ENCODE results near the gene NEK10. TPM values are rescaled to one million over a fixed set of nuclear protein-coding genes. Genes with fewer than 3 reads are reported as not detected.

The NEK10 gene
- total and polyA plus RNA-seq, 2 of the 13 experiments (the other 11 are each of a cell fraction or from before 2014, with no cell fraction given), result 2.8 to 14.2 TPM

- TF ChIP-seq ZFP82 (CRISPR knock-in tag; IDR thresholded peaks at IDR 0.05; ENCODE audit: borderline replicate concordance) (no peak), ZNF567 (CRISPR knock-in tag; IDR thresholded peaks at IDR 0.05; ENCODE audit: borderline replicate concordance) (no peak; the same call in 1 of the 2 replicates), ZUFSP (CRISPR knock-in tag; IDR thresholded peaks at IDR 0.05; ENCODE audit: borderline replicate concordance) (no peak), SOX5 (CRISPR knock-in tag; IDR thresholded peaks at IDR 0.05; ENCODE audit: borderline replicate concordance) (peak; percentile 98), BHLHE40 (IDR thresholded peaks at IDR 0.05; ENCODE audit: low read length) (peak; percentile 61; the same call in 1 of the 2 replicates), ZNF30 (CRISPR knock-in tag; IDR thresholded peaks at IDR 0.05) (no peak), KDM4B (CRISPR knock-in tag; IDR thresholded peaks at IDR 0.05) (peak; percentile 86), ZNF3 (CRISPR knock-in tag; IDR thresholded peaks at IDR 0.05) (peak; percentile 74; the same call in 1 of the 2 replicates), POLR2A (IDR thresholded peaks at IDR 0.05; ENCODE audit: insufficient read depth in 1 of 2, low read depth in 2 of 2, low read length in 2 of 2) (peak; percentile 41 to 73; a peak in 3 of 4 replicates), E2F1 (CRISPR knock-in tag; IDR thresholded peaks at IDR 0.05) (no peak), FOXC1 (CRISPR knock-in tag; IDR thresholded peaks at IDR 0.05; ENCODE audit: borderline replicate concordance) (peak; percentile 81; the same call in 1 of the 2 replicates), ZFP90 (CRISPR knock-in tag; IDR thresholded peaks at IDR 0.05; ENCODE audit: borderline replicate concordance) (0 out of 2 replicates have a peak, but pooled peaks have one; percentile 21), KDM6A (CRISPR knock-in tag; IDR thresholded peaks at IDR 0.05; ENCODE audit: low read depth) (peak; percentile 97), ZBTB25 (CRISPR knock-in tag; IDR thresholded peaks at IDR 0.05) (peak; percentile 92), HNRNPUL1 (IDR thresholded peaks at IDR 0.05; ENCODE audit: low read depth, low read length) (no peak), E2F2 (CRISPR knock-in tag; IDR thresholded peaks at IDR 0.05; ENCODE audit: borderline replicate concordance) (no peak), HNF4G (IDR thresholded peaks at IDR 0.05; ENCODE audit: borderline replicate concordance, low read depth, low read length) (peak; percentile 95), HNF4G (CRISPR knock-in tag; IDR thresholded peaks at IDR 0.05; ENCODE audit: borderline replicate concordance, low read depth) (peak; percentile 72; the same call in 1 of the 2 replicates), HIC2 (CRISPR knock-in tag; IDR thresholded peaks at IDR 0.05; ENCODE audit: low read depth) (peak; percentile 75; the same call in 1 of the 2 replicates)
Measured at GRCh38 chr3:27360113-27361078, 8.8 kb downstream of the NEK10 start (continued).

Measured in HepG2 (cell line).